Endothelial cell of umbilical vein (primary cell): ENCODE results near the gene ARHGEF16. TPM values are rescaled to one million over a fixed set of nuclear protein-coding genes. Genes with fewer than 3 reads are reported as not detected.

ENCODE experiments used
- BruUV-seq: library from RNA; stranded (reverse); fragments of 400-500 nt; replicated peaks from 2 replicates; lab custom pipeline; 2021; lab: Mats Ljungman, UMichigan
- CTCF ChIA-PET: fragments of 300-600, 350-600 bp; sonication (Branson Sonifier 250); formaldehyde crosslinking; loops from one replicate; lab custom pipeline; 2021; ENCODE audit warnings: antibody characterized with exemption, inconsistent platforms; lab: Charles Lee
- POLR2A ChIA-PET: fragments of 300-600, 350-600 bp; sonication (Branson Sonifier 250); formaldehyde crosslinking; loops from one replicate; lab custom pipeline; 2021; ENCODE audit warnings: antibody characterized with exemption, inconsistent platforms; lab: Charles Lee
- DNase-seq: peaks from one replicate; pipeline ENCODE4 v3.0.0-alpha.2; 2011; ENCODE audit warnings: low read depth, low spot score
- FAIRE-seq: peaks from 2 replicates; lab custom pipeline; 2011; peaks lifted over from hg19 to GRCh38; lab: Jason Lieb, UNC
- H2AFZ ChIP-seq: 2 replicates; pipeline ENCODE4 v1.6.0; 2012; ENCODE audit warnings: low read depth, low read length, control low read depth, inconsistent platforms
- H3K27ac ChIP-seq: 2 replicates; pipeline ENCODE4 v1.5.1; 2011; ENCODE audit warnings: low read depth, mild to moderate bottlenecking, control low read depth, low read length, moderate library complexity; ENCODE audit not compliant: insufficient read depth
- H3K27me3 ChIP-seq, 2 experiments: 2 replicates each; pipeline versions ENCODE4 v1.6.0 to v1.6.1; 2011; ENCODE audit warnings: low read length in 2 of 2, mixed read lengths in 1 of 2; ENCODE audit not compliant: control insufficient read depth in 2 of 2, insufficient read depth in 2 of 2
- H3K36me3 ChIP-seq, 2 experiments: 2 replicates in 1 of 2; 3 replicates in 1 of 2; pipeline ENCODE4 v1.5.1; 2011; ENCODE audit warnings: low read length in 2 of 2, mild to moderate bottlenecking in 1 of 2, moderate library complexity in 1 of 2; ENCODE audit not compliant: control insufficient read depth in 2 of 2, insufficient read depth in 2 of 2; ENCODE audit errors: extremely low read depth in 1 of 2
- H3K4me1 ChIP-seq: 3 replicates; pipeline ENCODE4 v1.5.1; 2011; ENCODE audit warnings: mild to moderate bottlenecking, low read length; ENCODE audit not compliant: control insufficient read depth, insufficient read depth; ENCODE audit errors: extremely low read depth
- H3K4me2 ChIP-seq: 2 replicates; pipeline ENCODE4 v1.6.1; 2011; ENCODE audit warnings: low read length, control low read depth, mixed read lengths; ENCODE audit not compliant: insufficient read depth
- H3K4me3 ChIP-seq, 3 experiments: fragments of 200-600 bp in 1 of 3; sonication (generic), shearing (Covaris generic) in 1 of 3; replicated peaks in 1 of 3; 2 replicates each; pipeline ENCODE4 v1.5.1; 2011 to 2016; ENCODE audit warnings: control low read depth in 3 of 3, low read length in 3 of 3, mild to moderate bottlenecking in 2 of 3, inconsistent platforms in 1 of 3, low read depth in 1 of 3, moderate library complexity in 1 of 3; ENCODE audit not compliant: insufficient read depth in 1 of 3
- H3K79me2 ChIP-seq: 2 replicates; pipeline ENCODE4 v1.6.0; 2012; ENCODE audit warnings: low read length, inconsistent platforms; ENCODE audit not compliant: control insufficient read depth, insufficient read depth
- H3K9ac ChIP-seq: replicated peaks from 2 replicates; pipeline ENCODE3; 2011; ENCODE audit warnings: low read length, control low read depth; ENCODE audit not compliant: insufficient read depth; ENCODE audit errors: extremely low read depth
- H3K9me1 ChIP-seq: replicated peaks from 3 replicates; pipeline ENCODE4 v1.6.0; 2011; ENCODE audit warnings: mild to moderate bottlenecking, low read length; ENCODE audit not compliant: control insufficient read depth, insufficient read depth; ENCODE audit errors: extremely low read depth
- H3K9me3 ChIP-seq: replicated peaks from 2 replicates; pipeline ENCODE4 v1.5.1; 2012; ENCODE audit warnings: low read length, inconsistent platforms; ENCODE audit not compliant: control insufficient read depth, insufficient read depth
- H4K20me1 ChIP-seq: replicated peaks from 2 replicates; pipeline ENCODE3; 2011; ENCODE audit warnings: mild to moderate bottlenecking, low read length; ENCODE audit not compliant: control insufficient read depth, insufficient read depth; ENCODE audit errors: extremely low read depth
- EZH2 ChIP-seq: IDR thresholded peaks from 2 replicates; pipeline ENCODE4 v1.6.1; 2012; ENCODE audit warnings: borderline replicate concordance, low read depth, mild to moderate bottlenecking, moderate library complexity, low read length, inconsistent platforms; ENCODE audit not compliant: severe bottlenecking
- FOS ChIP-seq: IDR thresholded peaks from 2 replicates; pipeline ENCODE4 v1.6.1; 2011; ENCODE audit warnings: mild to moderate bottlenecking, low read length, moderate library complexity, borderline replicate concordance; ENCODE audit not compliant: insufficient read depth
- GATA2 ChIP-seq: IDR thresholded peaks from 2 replicates; pipeline ENCODE4 v1.7.0; 2011; ENCODE audit warnings: low read depth, mild to moderate bottlenecking, moderate library complexity, mixed read lengths, low read length; ENCODE audit not compliant: insufficient read length, insufficient read depth
- JUN ChIP-seq: IDR thresholded peaks from 2 replicates; pipeline ENCODE4 v1.6.1; 2011; ENCODE audit warnings: borderline replicate concordance, low read depth; ENCODE audit not compliant: insufficient read length, insufficient read depth
- MYC ChIP-seq: IDR thresholded peaks from one replicate; pipeline ENCODE4 v1.6.1; 2011; ENCODE audit warnings: mild to moderate bottlenecking, low read depth, low read length
- POLR2A ChIP-seq: IDR thresholded peaks from 2 replicates; pipeline ENCODE4 v1.6.1; 2012; ENCODE audit warnings: low read depth, mild to moderate bottlenecking, control low read depth, low read length
- POLR2AphosphoS5 ChIP-seq: IDR thresholded peaks from 2 replicates; pipeline ENCODE4 v1.6.1; 2012; ENCODE audit warnings: low read depth, mild to moderate bottlenecking, control low read depth, low read length, moderate library complexity; ENCODE audit not compliant: insufficient read depth
- dilution Hi-C: fragments of 300-500 bp; cut with MboI; formaldehyde crosslinking; loops from one replicate; pipeline ENCODE4 v1.15.0; 2019; ENCODE audit warnings: low sequenced_read_pairs; ENCODE audit not compliant: extremely low pct_ligation_motif_present
- intact Hi-C: fragments of 100-400 bp; cut with micrococcal nuclease; formaldehyde crosslinking; loops from one replicate; pipeline ENCODE4 v1.10.0; 2022
- polyA plus RNA-seq, 4 experiments: library from polyadenylated mRNA; depleted of rRNA in 3 of 4; stranded (reverse) in 3 of 4; unstranded in 1 of 4; fragments of >200 nt; gene quantifications; 2 replicates each; pipeline versions ENCODE4 v1.2.1 to v1.2.3, GENCODE V29; 2011 to 2012; ENCODE audit warnings: missing spikeins in 1 of 4
- total RNA-seq: library from RNA; stranded (reverse); gene quantifications from 2 replicates; pipeline ENCODE4 v1.2.3, GENCODE V29; 2021
- TF ChIP-seq, protein P1 (sequence below), 2 donors: IDR thresholded peaks; 1 replicate in 1 of 2; 2 replicates in 1 of 2; pipeline ENCODE4 v1.5.1; 2011; ENCODE audit warnings: low read length in 2 of 2, mild to moderate bottlenecking in 2 of 2, moderate library complexity in 2 of 2, control low read depth in 1 of 2, inconsistent platforms in 1 of 2, low read depth in 1 of 2; ENCODE audit not compliant: insufficient read depth in 1 of 2; ENCODE audit errors: extremely low read depth in 1 of 2
- TF ChIP-seq, protein P2 (sequence below): IDR thresholded peaks from 2 replicates; pipeline ENCODE4 v1.6.1; 2011; ENCODE audit not compliant: insufficient read depth, insufficient read length

ARHGEF16 gene
- total and polyA plus RNA-seq, 2 donors (not counting 3 experiments of a cell fraction or from before 2014, with no cell fraction given) = 0.52 to 1.3 TPM

DNA sequence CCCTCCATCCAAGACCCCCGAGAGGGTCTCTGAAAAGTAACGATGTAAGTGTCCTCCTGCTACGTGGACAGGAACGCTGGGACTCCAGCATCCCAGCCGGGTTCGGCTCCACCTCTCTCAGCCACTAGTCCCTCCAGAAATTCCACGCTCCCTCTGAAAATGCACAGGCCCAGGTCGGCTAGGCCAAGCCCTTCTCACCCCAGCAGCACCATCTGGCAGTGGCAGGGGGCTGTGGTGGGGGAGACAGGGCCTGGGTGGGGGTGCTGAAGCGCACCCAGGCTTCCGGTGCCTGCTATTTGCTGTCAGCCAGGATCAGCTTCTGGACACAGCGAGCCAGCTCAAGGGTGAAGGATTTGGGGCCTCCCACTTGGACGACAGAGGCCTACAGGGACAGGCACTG is 73.3 kb downstream of the ARHGEF16 start:
- intact Hi-C loops (no loop called here), dilution Hi-C loops (no loop called here)
- no peaks in the 10 kb centered on the region for H4K20me1 ChIP-seq
- no peak overlapping the region for H3K9ac ChIP-seq
- DNase-seq (no peak), FAIRE-seq (no peak)
- no peaks in the 10 kb centered on the region for H3K9me1 ChIP-seq
- no peaks in the 10 kb centered on the region for H3K36me3 ChIP-seq
- H3K4me2 ChIP-seq = no peak overlapping the region
- H3K79me2 ChIP-seq = peaks cover 4% of the 10 kb centered on the region
- no peak overlapping the region for H3K27ac ChIP-seq
- H3K4me1 ChIP-seq = peaks cover 11% of the 10 kb centered on the region
- no peaks in the 10 kb centered on the region for H3K27me3 ChIP-seq
- H3K4me3 ChIP-seq = no peak overlapping the region
- BruUV-seq = no TSS peak
- no peak overlapping the region for H2AFZ ChIP-seq
- no peaks in the 10 kb centered on the region for H3K9me3 ChIP-seq
- ChIA-PET CTCF (interaction anchor here (1.4 kb wide), 1 partner anchor 11 kb away, joined by 3 read pairs; no protein-coding TSS in a partner anchor), POLR2A (no interaction called here)
- TF ChIP-seq EZH2 (no peak), MYC (no peak), POLR2AphosphoS5 (no peak), GATA2 (no peak), JUN (no peak), POLR2A (no peak), FOS (no peak)
- TF ChIP-seq, protein P1, sequence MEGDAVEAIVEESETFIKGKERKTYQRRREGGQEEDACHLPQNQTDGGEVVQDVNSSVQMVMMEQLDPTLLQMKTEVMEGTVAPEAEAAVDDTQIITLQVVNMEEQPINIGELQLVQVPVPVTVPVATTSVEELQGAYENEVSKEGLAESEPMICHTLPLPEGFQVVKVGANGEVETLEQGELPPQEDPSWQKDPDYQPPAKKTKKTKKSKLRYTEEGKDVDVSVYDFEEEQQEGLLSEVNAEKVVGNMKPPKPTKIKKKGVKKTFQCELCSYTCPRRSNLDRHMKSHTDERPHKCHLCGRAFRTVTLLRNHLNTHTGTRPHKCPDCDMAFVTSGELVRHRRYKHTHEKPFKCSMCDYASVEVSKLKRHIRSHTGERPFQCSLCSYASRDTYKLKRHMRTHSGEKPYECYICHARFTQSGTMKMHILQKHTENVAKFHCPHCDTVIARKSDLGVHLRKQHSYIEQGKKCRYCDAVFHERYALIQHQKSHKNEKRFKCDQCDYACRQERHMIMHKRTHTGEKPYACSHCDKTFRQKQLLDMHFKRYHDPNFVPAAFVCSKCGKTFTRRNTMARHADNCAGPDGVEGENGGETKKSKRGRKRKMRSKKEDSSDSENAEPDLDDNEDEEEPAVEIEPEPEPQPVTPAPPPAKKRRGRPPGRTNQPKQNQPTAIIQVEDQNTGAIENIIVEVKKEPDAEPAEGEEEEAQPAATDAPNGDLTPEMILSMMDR (IDR thresholded peaks at IDR 0.05; ENCODE audit: extremely low read depth in 1 of 2, insufficient read depth in 1 of 2, low read depth in 1 of 2, low read length in 2 of 2) = no peak
- TF ChIP-seq, protein P2, sequence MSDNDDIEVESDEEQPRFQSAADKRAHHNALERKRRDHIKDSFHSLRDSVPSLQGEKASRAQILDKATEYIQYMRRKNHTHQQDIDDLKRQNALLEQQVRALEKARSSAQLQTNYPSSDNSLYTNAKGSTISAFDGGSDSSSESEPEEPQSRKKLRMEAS = no peak
